ENCODE measurements around the gene LLGL2. TPM values are rescaled to one million over a fixed set of nuclear protein-coding genes. Genes with fewer than 3 reads are reported as not detected.

The LLGL2 gene
- total and polyA plus RNA-seq, 2 donors (not counting 1 experiment from before 2014, with no cell fraction given), result 40.6 to 52.0 TPM

- no peak overlapping the region for H3K27ac ChIP-seq (ENCODE audit: low read length in 2 of 2)
- H2AFZ ChIP-seq (ENCODE audit: insufficient read depth, low read depth, low read length, poor library complexity, severe bottlenecking), result no peak overlapping the region
- no peaks in the 10 kb centered on the region for H3K9me3 ChIP-seq (ENCODE audit: control extremely low read depth in 1 of 3, control insufficient read depth in 2 of 3, insufficient read depth in 1 of 3, low read length in 2 of 3)
- no peaks in the 10 kb centered on the region for H3K4me1 ChIP-seq (ENCODE audit: control insufficient read depth in 2 of 2, insufficient read depth in 2 of 2, low read length in 2 of 2)
- H3K4me1 Mint-ChIP-seq, result no peaks in the 10 kb centered on the region
- no peaks in the 10 kb centered on the region for H3K27me3 ChIP-seq (replicated peaks in 1 of 4; ENCODE audit: control extremely low read depth in 1 of 4, control insufficient read depth in 3 of 4, insufficient read depth in 4 of 4, low read length in 3 of 4)
- POLR2A ChIA-PET, result no interaction called here
- H3K36me3 ChIP-seq (replicated peaks in 1 of 2; ENCODE audit: control extremely low read depth in 1 of 2, control insufficient read depth in 1 of 2, extremely low read depth in 1 of 2, insufficient read depth in 2 of 2, low read length in 1 of 2), result peaks cover 0 to 9% of the 10 kb centered on the region in 2 experiments
- DNase-seq (no peak), ATAC-seq (ENCODE audit: low read depth) (no peak)
- no peaks in the 10 kb centered on the region for H4K20me1 ChIP-seq (ENCODE audit: control insufficient read depth, insufficient read depth, low read length, poor library complexity, severe bottlenecking)
- intact Hi-C loops (cut with micrococcal nuclease), result no loop called here
- no peak overlapping the region for H3K4me3 ChIP-seq (ENCODE audit: control extremely low read depth in 1 of 5, extremely low read depth in 1 of 5, insufficient read depth in 1 of 5, low read depth in 2 of 5, low read length in 4 of 5)
- H3K9me3 Mint-ChIP-seq (ENCODE audit: insufficient read depth), result no peaks in the 10 kb centered on the region
- no peak overlapping the region for H3K27ac Mint-ChIP-seq
- WGBS (ENCODE audit: insufficient coverage), result 97% methylated on average over 31 of the region's 38 CpGs
- H3K79me2 ChIP-seq (ENCODE audit: control insufficient read depth, insufficient read depth, low read length), result no peaks in the 10 kb centered on the region
- H3K27me3 Mint-ChIP-seq, result no peaks in the 10 kb centered on the region
- CTCF ChIA-PET, result interaction anchor here (1.4 to 1.5 kb wide), 2 partner anchors 12 to 42 kb away, joined by 4 read pairs; no protein-coding TSS in a partner anchor
- H3K9ac ChIP-seq (ENCODE audit: low read length), result no peak overlapping the region
- TF ChIP-seq EZH2 (IDR thresholded peaks at IDR 0.05; ENCODE audit: borderline replicate concordance, insufficient read depth, low read depth, low read length, poor library complexity, severe bottlenecking), result no peak
- TF ChIP-seq CTCF (IDR thresholded peaks at IDR 0.05), result no peak
- H3K4me3 Mint-ChIP-seq, result no peak overlapping the region
- no peak overlapping the region for H3K4me2 ChIP-seq (replicated peaks; ENCODE audit: low read depth, low read length, poor library complexity, severe bottlenecking)
Observed at GRCh38 chr17:75558666-75559530, 33.4 kb downstream of the LLGL2 start.

DNA sequence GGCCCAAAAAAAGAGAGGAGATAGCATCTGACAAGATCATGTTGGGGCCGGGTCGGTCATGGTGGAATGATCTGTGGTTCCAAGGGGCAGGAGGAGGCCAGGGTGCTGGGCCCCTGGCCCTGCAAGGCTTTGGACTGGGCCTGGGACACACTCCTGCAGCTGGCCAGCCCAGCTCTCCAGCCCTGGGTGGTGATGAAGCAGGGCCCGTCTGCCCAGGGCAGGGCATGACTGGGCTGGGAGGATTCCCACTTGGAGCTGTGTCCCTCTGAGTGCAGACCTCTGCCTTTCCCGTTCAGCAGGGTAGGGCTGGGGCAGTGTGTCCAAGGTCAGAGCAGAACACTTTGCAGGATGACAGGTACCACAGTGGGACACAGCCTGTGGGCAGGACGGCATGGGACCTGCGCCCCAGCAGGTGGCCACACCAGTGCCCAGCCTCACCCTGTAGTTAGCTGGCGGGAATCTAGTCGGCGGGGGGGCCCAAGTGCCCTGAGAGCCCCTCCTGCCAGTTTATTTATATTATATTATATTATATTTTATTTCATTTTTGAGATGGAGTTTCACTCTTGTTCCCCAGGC lies 34.5 kb downstream of the LLGL2 start:
- H3K4me3 Mint-ChIP-seq, result no peak overlapping the region
- no peaks in the 10 kb centered on the region for H3K27me3 ChIP-seq (replicated peaks in 1 of 4; ENCODE audit: control extremely low read depth in 1 of 4, control insufficient read depth in 3 of 4, insufficient read depth in 4 of 4, low read length in 3 of 4)
- intact Hi-C loops (cut with micrococcal nuclease), result no loop called here
- H2AFZ ChIP-seq (ENCODE audit: insufficient read depth, low read depth, low read length, poor library complexity, severe bottlenecking), result no peak overlapping the region
- POLR2A ChIA-PET, result no interaction called here
- ATAC-seq (ENCODE audit: low read depth) (no peak), DNase-seq (no peak)
- H3K79me2 ChIP-seq (ENCODE audit: control insufficient read depth, insufficient read depth, low read length), result no peaks in the 10 kb centered on the region
- no peaks in the 10 kb centered on the region for H3K4me1 Mint-ChIP-seq
- H3K4me1 ChIP-seq (ENCODE audit: control insufficient read depth in 2 of 2, insufficient read depth in 2 of 2, low read length in 2 of 2), result no peaks in the 10 kb centered on the region
- H3K9ac ChIP-seq (ENCODE audit: low read length), result no peak overlapping the region
- H4K20me1 ChIP-seq (ENCODE audit: control insufficient read depth, insufficient read depth, low read length, poor library complexity, severe bottlenecking), result no peaks in the 10 kb centered on the region
- no peaks in the 10 kb centered on the region for H3K9me3 ChIP-seq (ENCODE audit: control extremely low read depth in 1 of 3, control insufficient read depth in 2 of 3, insufficient read depth in 1 of 3, low read length in 2 of 3)
- WGBS (ENCODE audit: insufficient coverage), result 91% methylated on average over 6 of the region's 9 CpGs
- H3K27ac ChIP-seq (ENCODE audit: low read length in 2 of 2), result no peak overlapping the region
- CTCF ChIA-PET, result interaction anchor here (1.4 to 1.5 kb wide), 2 partner anchors 11 to 41 kb away, joined by 4 read pairs; no protein-coding TSS in a partner anchor
- no peaks in the 10 kb centered on the region for H3K9me3 Mint-ChIP-seq (ENCODE audit: insufficient read depth)
- peaks cover 0 to 9% of the 10 kb centered on the region in 2 experiments for H3K36me3 ChIP-seq (replicated peaks in 1 of 2; ENCODE audit: control extremely low read depth in 1 of 2, control insufficient read depth in 1 of 2, extremely low read depth in 1 of 2, insufficient read depth in 2 of 2, low read length in 1 of 2)
- TF ChIP-seq CTCF (IDR thresholded peaks at IDR 0.05) (no peak), EZH2 (IDR thresholded peaks at IDR 0.05; ENCODE audit: borderline replicate concordance, insufficient read depth, low read depth, low read length, poor library complexity, severe bottlenecking) (no peak)
- no peaks in the 10 kb centered on the region for H3K27me3 Mint-ChIP-seq
- no peak overlapping the region for H3K27ac Mint-ChIP-seq
- H3K4me2 ChIP-seq (replicated peaks; ENCODE audit: low read depth, low read length, poor library complexity, severe bottlenecking), result no peak overlapping the region
- H3K4me3 ChIP-seq (ENCODE audit: control extremely low read depth in 1 of 5, extremely low read depth in 1 of 5, insufficient read depth in 1 of 5, low read depth in 2 of 5, low read length in 4 of 5), result no peak overlapping the region
